PC-3 (cell line): Measurements from ENCODE around the gene DOK5. TPM values are rescaled to one million over a fixed set of nuclear protein-coding genes. Genes with fewer than 3 reads are reported as not detected.

ENCODE experiments used
- ATAC-seq: fragments of 200-7000 bp; cut with Tn5 transposase; 2 replicates; pipeline ENCODE4 v1.9.1; 2020; ENCODE audit warnings: mild to moderate bottlenecking, moderate library complexity
- BruUV-seq: library from RNA; stranded (reverse); fragments of 400-500 nt; replicated peaks from 2 replicates; lab custom pipeline; 2021; lab: Mats Ljungman, UMichigan
- CTCF ChIA-PET: fragments of 300-600 bp; sonication (Branson Sonifier 250); formaldehyde crosslinking; loops from one replicate; lab custom pipeline; 2022; ENCODE audit warnings: antibody characterized with exemption; lab: Charles Lee
- POLR2A ChIA-PET: fragments of 300-600 bp; sonication (Branson Sonifier 250); formaldehyde crosslinking; loops from one replicate; lab custom pipeline; 2022; ENCODE audit warnings: antibody characterized with exemption; ENCODE audit not compliant: unreplicated experiment; lab: Charles Lee
- DNase-seq: peaks from one replicate; pipeline ENCODE4 v3.0.0-alpha.2; 2015
- H2AFZ ChIP-seq: fragments of 300-600 bp; sonication (generic); 2 replicates; pipeline ENCODE4 v1.6.0; 2016; ENCODE audit warnings: antibody characterized with exemption, low read length
- H3F3A ChIP-seq: fragments of 300-600 bp; sonication (generic); one replicate; pipeline ENCODE4 v1.6.0; 2017; ENCODE audit warnings: antibody characterized with exemption, low read length, control low read depth, mild to moderate bottlenecking; ENCODE audit not compliant: unreplicated experiment
- H3K27ac ChIP-seq: fragments of 300-600 bp; sonication (generic); 2 replicates; pipeline ENCODE4 v1.5.1; 2016; ENCODE audit warnings: mild to moderate bottlenecking, low read length
- H3K27me3 ChIP-seq: fragments of 300-600 bp; sonication (generic); 2 replicates; pipeline ENCODE4 v1.6.1; 2016; ENCODE audit warnings: low read length, mixed read lengths
- H3K36me3 ChIP-seq: fragments of 300-600 bp; sonication (generic); 2 replicates; pipeline ENCODE4 v1.6.1; 2016; ENCODE audit warnings: low read depth, mixed run types, low read length, mixed read lengths
- H3K4me1 ChIP-seq: fragments of 300-600 bp; sonication (generic); 2 replicates; pipeline ENCODE4 v1.5.1; 2016; ENCODE audit warnings: low read length; ENCODE audit not compliant: insufficient read depth
- H3K4me2 ChIP-seq: fragments of 300-600 bp; sonication (generic); 2 replicates; pipeline ENCODE4 v1.6.0; 2016; ENCODE audit warnings: low read length
- H3K4me3 ChIP-seq: fragments of 300-600 bp; sonication (generic); 2 replicates; pipeline ENCODE4 v1.5.1; 2016; ENCODE audit warnings: mild to moderate bottlenecking, low read length, mixed read lengths
- H3K79me2 ChIP-seq: fragments of 300-600 bp; sonication (generic); 2 replicates; pipeline ENCODE4 v1.6.1; 2017; ENCODE audit warnings: low read length, mixed read lengths
- H3K9ac ChIP-seq: fragments of 300-600 bp; sonication (generic); 2 replicates; pipeline ENCODE4 v1.6.0; 2016; ENCODE audit warnings: mild to moderate bottlenecking, low read length
- H3K9me2 ChIP-seq: fragments of 300-600 bp; sonication (generic); replicated peaks from 2 replicates; pipeline ENCODE4 v1.6.1; 2016; ENCODE audit warnings: mixed run types, low read length, mixed read lengths
- H3K9me3 ChIP-seq: fragments of 300-600 bp; sonication (generic); 2 replicates; pipeline ENCODE4 v1.6.1; 2016; ENCODE audit warnings: low read length, mixed read lengths
- H4K20me1 ChIP-seq: fragments of 300-600 bp; sonication (generic); 2 replicates; pipeline ENCODE4 v1.6.1; 2016; ENCODE audit warnings: low read length, mixed read lengths
- EZH2 ChIP-seq: fragments of 300-600 bp; sonication (generic); IDR thresholded peaks from one replicate; pipeline ENCODE4 v1.6.1; 2017; ENCODE audit warnings: antibody characterized with exemption, mild to moderate bottlenecking, low read length; ENCODE audit not compliant: unreplicated experiment
- EZH2phosphoT487 ChIP-seq: fragments of 300-600 bp; sonication (generic); IDR thresholded peaks from 2 replicates; pipeline ENCODE4 v1.6.1; 2018; ENCODE audit warnings: mild to moderate bottlenecking, antibody characterized with exemption, low read length, borderline replicate concordance
- intact Hi-C: fragments of 100-400 bp; cut with micrococcal nuclease; formaldehyde crosslinking; loops from 2 replicates; pipeline ENCODE4 v1.9.0; 2023
- total RNA-seq: library from RNA; depleted of rRNA; stranded (reverse); fragments of >200 nt; gene quantifications from 2 replicates; pipeline ENCODE4 v1.2.3, GENCODE V29; 2014
- TF ChIP-seq, protein P1 (sequence below): fragments of 300-600 bp; sonication (generic); conservative IDR thresholded peaks from 2 replicates; pipeline ENCODE4 v1.5.1; 2017; ENCODE audit warnings: antibody characterized with exemption, low read depth, mild to moderate bottlenecking, low read length

The DOK5 gene
- total RNA-seq, 1 experiment from 2014 or later = not detected

DNA sequence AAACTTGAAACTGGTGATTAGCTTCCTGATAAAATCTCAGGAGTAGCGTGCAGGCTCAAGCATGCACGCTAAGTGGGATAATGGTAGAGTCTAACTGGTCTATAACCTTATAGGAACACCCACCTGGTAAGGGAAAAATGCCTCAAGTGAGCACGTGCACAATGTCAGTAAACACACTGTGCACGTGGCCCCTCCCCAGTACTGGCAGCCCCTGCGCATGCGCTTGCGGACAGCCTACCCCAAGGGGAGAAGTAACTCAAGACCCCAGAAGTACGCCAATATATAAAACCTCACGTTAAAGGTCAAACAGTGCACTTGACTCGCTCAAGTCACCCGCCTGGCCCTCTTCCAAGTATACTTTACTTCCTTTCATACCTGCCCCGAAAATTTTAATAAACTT is 23.1 kb upstream of the DOK5 start:
- no peak overlapping the region for H2AFZ ChIP-seq
- DNase-seq (no peak), ATAC-seq (no peak)
- no peak overlapping the region for H3K9ac ChIP-seq
- H3K4me1 ChIP-seq = no peaks in the 10 kb centered on the region
- H4K20me1 ChIP-seq = no peaks in the 10 kb centered on the region
- no peaks in the 10 kb centered on the region for H3K9me2 ChIP-seq
- H3K79me2 ChIP-seq = no peaks in the 10 kb centered on the region
- intact Hi-C loops = no loop called here
- no peak overlapping the region for H3K4me2 ChIP-seq
- ChIA-PET CTCF (no interaction called here), POLR2A (no interaction called here)
- TF ChIP-seq EZH2 (no peak), EZH2phosphoT487 (no peak)
- TF ChIP-seq, protein P1, sequence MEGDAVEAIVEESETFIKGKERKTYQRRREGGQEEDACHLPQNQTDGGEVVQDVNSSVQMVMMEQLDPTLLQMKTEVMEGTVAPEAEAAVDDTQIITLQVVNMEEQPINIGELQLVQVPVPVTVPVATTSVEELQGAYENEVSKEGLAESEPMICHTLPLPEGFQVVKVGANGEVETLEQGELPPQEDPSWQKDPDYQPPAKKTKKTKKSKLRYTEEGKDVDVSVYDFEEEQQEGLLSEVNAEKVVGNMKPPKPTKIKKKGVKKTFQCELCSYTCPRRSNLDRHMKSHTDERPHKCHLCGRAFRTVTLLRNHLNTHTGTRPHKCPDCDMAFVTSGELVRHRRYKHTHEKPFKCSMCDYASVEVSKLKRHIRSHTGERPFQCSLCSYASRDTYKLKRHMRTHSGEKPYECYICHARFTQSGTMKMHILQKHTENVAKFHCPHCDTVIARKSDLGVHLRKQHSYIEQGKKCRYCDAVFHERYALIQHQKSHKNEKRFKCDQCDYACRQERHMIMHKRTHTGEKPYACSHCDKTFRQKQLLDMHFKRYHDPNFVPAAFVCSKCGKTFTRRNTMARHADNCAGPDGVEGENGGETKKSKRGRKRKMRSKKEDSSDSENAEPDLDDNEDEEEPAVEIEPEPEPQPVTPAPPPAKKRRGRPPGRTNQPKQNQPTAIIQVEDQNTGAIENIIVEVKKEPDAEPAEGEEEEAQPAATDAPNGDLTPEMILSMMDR = no peak
- H3K27ac ChIP-seq = no peak overlapping the region
- peaks cover 65% of the 10 kb centered on the region for H3K27me3 ChIP-seq
- no peaks in the 10 kb centered on the region for H3F3A ChIP-seq
- H3K9me3 ChIP-seq = 0 out of 2 replicates have a peak, but pooled peaks cover 5% of the 10 kb centered on the region
- no peak overlapping the region for H3K4me3 ChIP-seq
- no TSS peak for BruUV-seq
- no peaks in the 10 kb centered on the region for H3K36me3 ChIP-seq

DNA sequence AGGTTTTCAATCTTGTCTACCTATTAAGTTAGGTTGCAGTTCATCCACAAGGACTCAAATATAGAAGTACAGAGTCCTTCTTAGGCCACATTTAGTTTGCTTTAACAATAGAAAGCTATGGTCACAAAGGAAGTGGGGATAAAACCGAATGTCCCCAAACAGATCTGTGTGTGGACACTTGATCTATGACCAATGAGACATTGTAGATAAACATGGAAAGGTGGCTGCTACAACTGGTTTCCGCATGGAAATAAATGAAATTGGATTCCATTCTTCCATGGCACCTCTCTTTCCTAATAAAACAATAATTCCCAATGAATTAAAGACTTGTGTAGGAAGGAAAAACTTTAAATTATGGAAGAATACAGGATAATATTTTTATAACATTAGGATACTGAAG is 20.4 kb upstream of the DOK5 start:
- ChIA-PET CTCF (no interaction called here), POLR2A (no interaction called here)
- no peak overlapping the region for H3K4me2 ChIP-seq
- no peak overlapping the region for H2AFZ ChIP-seq
- H3K79me2 ChIP-seq = no peaks in the 10 kb centered on the region
- TF ChIP-seq, protein P1 = no peak
- TF ChIP-seq EZH2phosphoT487 = no peak
- no peak for TF ChIP-seq EZH2
- H3K9ac ChIP-seq = no peak overlapping the region
- no peak overlapping the region for H3K27ac ChIP-seq
- H3K9me2 ChIP-seq = no peaks in the 10 kb centered on the region
- no peaks in the 10 kb centered on the region for H3K36me3 ChIP-seq
- no peak overlapping the region for H3K4me3 ChIP-seq
- no peak for DNase-seq
- intact Hi-C loops = no loop called here
- no TSS peak for BruUV-seq
- H3K27me3 ChIP-seq = peaks cover 40% of the 10 kb centered on the region
- no peak for ATAC-seq
- 0 out of 2 replicates have a peak, but pooled peaks cover 5% of the 10 kb centered on the region for H3K9me3 ChIP-seq
- no peaks in the 10 kb centered on the region for H4K20me1 ChIP-seq
- H3F3A ChIP-seq = no peaks in the 10 kb centered on the region
- H3K4me1 ChIP-seq = no peaks in the 10 kb centered on the region

DNA sequence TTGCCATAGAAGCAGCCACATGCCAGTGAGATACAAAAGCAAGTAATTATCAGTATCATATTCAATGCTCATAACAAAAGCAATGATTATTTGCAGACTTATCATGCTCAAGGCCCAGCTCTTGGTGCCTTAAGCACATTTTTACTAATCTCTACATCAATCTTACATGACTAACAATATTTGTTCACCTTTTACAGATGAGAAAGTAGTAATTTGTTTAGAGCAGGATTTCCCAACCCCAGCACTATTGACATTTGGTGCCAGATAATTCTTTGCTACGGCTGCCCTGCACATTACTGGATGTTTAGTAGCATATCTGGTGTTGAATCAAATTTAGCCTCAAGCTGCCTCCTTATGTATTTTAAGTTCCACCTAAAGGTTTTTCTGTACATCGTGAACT is 19.0 kb upstream of the DOK5 start:
- Histone ChIP-seq H3K27me3 (peaks cover 25% of the 10 kb centered on the region), H3K4me1 (no peaks in the 10 kb centered on the region), H3F3A (no peaks in the 10 kb centered on the region), H3K4me2 (no peak overlapping the region), H3K9me3 (no peaks in the 10 kb centered on the region), H3K9ac (no peak overlapping the region), H3K36me3 (no peaks in the 10 kb centered on the region), H3K4me3 (no peak overlapping the region), H3K27ac (no peak overlapping the region), H3K79me2 (no peaks in the 10 kb centered on the region), H4K20me1 (no peaks in the 10 kb centered on the region), H3K9me2 (no peaks in the 10 kb centered on the region), H2AFZ (no peak overlapping the region)
- TF ChIP-seq EZH2 (no peak), EZH2phosphoT487 (no peak)
- TF ChIP-seq, protein P1 = no peak
- ATAC-seq = no peak
- DNase-seq = peak; percentile 31
- BruUV-seq = no TSS peak
- POLR2A ChIA-PET = no interaction called here
- intact Hi-C loops = no loop called here
- CTCF ChIA-PET = no interaction called here
